ENCODE results near the gene ACSM3.

- TF ChIP-seq CTCF (IDR thresholded peaks at IDR 0.05; ENCODE audit: low read length) (no peak), EZH2 (optimal IDR thresholded peaks at IDR 0.05; ENCODE audit: low read depth, low read length) (no peak)
These were observed 80.8 kb downstream of the ACSM3 start for GRCh38 chr16:20844588-20844987.
